NCI-H2107 (cell line): ENCODE data around the gene CDC73.
"Not testable (repeated sequence)": the region's sequence is repeated elsewhere in the genome, so short reads cannot be mapped to it uniquely, and the experiment has no call there.

Source experiments
- DNase-seq: peaks from one replicate; lab custom pipeline; 2025; lab: John Stamatoyannopoulos, UW

CDC73 gene

DNA sequence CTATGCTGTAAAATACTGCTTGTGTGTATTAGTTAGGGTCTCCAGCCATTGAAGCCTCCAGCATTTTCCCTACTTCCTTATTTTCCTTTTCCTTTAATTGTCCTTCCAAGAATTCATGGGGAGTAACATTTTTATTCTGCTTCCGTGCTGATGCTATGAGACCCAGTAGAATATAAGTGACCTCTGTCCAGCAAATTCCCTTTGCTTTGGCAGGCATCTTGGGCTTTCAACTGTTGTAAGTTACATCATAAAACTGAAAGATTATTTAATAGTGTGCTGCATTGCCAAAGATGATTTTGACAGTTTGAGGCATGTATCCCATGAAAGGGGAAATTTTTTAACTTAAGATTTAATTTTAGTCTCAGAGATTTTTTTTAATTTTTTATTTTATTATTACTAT, 112.7 kb downstream of the CDC73 start:
- no peak for DNase-seq

DNA sequence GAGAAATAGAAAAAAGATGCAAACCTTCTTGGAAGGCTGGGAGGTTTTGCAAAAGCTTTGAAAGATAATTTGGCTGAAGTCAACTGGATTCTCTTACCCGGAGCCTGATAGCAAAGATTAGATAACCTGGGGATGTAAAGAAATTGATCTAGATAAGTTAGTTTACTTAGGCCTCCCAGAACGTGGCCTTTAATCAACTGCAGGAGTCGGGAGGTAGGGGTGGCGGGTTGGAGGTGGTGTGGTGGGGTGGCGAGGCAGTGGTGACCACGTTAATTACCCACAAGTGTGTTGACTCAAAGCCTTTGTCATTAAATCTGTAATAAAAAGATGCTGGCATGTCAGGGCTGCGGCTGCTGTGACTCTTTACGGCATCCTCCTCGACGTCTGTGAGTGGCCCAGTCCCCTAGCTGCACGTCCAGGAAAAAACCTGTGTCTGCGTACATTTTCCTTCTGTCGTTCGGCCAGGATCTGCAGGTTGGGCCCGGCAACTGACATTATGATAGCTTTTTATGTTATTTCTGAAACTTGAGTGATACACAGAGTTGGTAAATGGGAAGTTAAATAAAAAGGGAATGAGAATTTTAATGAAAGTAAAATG, 115.6 kb downstream of the CDC73 start:
- no peak for DNase-seq

DNA sequence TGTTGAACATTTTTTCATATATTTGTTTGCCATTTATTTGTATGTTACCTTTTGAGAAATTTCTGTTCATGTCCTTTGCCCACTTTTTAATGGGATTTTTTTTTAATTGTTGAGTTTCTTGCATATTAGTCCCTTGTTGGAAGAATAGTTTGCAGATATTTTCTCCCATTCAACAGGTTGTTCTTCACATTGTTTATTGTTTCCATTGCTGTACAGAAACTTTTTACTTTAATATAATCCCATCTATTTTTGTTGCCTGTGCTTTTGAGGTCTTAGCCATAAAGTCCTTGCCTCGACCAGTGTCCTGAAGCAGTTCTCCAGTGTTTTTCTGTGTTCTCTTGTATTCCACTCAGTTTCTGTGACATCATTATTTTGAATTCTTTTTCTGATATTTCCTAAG, 118.8 kb downstream of the CDC73 start:
- no peak for DNase-seq

DNA sequence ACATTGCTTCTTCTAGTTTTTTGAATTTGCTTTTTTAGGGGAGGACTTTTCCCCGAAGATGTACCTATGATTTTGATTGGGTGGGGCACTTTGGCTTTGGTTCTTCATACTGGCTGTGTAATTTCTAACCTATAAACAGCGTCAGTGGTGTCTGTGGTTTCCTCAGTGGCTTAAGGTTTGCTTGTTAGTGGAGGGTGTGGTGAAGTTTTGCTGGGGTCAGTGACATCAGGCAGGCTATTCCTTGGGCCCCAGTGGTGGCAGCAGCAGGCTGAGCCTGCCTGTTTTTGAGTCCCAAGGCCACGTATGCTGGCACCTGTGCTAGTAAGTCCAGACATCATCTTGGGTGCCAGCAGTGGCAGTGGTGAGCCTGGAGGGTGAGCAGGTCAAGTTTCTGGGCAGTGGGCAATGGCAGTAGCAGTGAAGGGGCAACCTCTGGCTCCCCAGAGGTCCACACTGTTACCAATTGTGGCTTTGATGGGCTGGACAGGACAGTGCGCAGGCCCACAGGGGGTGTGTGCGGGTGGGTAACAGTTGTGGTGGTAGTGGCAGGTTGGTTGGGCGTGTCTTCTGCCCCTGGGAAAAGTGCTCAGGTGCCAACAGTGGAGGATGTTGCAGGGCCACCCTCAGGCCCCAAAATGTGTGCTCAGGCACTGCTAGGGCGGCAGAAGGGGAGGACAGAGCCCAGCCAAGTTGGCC, 119.4 kb downstream of the CDC73 start:
- DNase-seq: no peak

DNA sequence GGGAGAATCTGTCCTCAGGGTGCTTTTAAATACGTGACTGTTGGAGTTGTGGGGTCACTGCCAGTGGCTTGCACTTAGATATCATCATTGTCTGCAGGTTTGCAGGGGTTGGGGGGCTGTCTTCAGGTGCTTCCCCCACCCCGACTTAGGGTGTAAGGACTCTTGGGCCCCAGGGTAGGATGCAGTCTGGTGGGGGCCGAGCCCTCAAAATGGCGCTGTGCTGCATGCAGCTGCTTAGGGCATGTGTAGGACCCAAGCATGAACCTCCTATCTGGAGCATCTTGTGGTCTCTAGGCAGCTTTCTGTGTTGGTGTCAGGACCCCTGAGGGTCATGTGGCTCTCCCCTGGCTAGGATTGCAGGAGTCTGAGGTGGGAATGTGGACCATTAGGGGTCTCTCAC, 120.2 kb downstream of the CDC73 start:
- no peak for DNase-seq

DNA sequence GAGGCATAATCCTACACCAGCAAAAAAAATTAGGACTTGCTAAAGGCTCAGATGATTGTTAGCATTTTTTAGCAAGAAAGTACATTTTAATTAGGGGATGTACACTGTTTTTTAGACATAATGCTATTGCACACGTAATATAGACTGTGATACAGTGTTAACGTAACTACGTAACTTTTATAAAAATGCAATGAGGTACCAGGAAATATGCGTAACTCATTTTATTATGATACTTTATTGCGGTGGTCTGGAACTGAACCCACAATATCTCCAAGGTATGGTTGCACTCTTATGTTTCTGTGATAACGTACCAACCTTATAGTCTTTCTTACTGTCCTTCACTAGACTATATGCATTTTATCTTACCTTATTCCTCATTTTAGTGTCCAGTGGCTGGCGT, 127.4 kb downstream of the CDC73 start:
- no peak for DNase-seq

DNA sequence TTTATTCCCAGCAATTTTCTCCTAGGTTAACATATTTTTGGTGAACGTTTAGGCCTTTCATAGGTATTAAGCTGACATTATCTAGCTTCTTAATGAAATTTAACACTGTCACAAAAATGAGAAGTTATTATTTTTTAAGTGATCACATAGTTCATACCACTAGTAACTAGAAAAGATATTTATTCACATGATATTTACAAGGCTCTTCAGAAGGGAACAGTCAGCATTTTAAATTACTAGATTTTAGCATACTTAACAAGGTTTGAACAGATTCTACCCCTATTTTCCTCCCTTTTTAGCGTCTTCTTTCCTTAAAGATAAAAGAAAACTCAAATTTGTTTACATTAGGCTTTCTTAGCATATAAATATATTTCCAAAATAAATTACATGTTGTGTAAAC, 130.1 kb downstream of the CDC73 start:
- DNase-seq: no peak

DNA sequence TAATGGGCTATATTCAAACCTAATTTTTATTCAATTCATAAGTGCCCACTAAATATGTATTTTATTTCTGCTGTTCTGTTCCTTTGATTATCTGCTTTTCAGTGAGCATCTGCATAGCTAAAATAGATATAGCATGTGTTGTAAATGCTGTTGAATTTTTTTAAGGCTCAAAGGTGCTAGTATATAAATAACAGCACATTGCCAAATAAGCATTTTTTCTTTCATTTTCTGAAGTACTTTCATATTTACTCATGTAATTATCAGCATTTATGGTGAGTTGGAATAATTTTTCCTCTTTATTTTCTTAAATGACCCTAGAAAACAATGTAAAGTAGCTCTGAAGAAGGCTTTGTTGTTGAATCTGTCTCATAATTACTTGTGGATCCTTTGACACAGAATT, 134.2 kb downstream of the CDC73 start:
- DNase-seq: no peak

DNA sequence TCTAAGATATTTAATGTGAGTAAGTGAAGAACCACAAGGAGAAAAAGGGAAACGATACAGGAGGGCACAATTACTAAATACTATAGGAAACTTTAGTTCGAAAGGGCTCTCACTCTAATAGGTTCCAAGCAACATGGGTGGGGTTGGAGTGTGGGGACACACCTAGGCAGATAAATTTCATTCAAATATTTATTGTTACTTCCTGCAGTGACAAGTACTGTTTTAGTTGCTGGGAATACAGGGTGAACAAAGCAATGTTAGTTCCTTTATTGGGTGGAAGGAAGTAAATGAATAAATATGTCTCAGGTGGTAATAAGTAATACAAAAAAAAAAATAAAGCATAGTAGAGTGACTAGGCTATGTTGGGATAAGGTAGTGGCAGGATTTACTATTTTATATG, 137.8 kb downstream of the CDC73 start:
- no peak for DNase-seq

DNA sequence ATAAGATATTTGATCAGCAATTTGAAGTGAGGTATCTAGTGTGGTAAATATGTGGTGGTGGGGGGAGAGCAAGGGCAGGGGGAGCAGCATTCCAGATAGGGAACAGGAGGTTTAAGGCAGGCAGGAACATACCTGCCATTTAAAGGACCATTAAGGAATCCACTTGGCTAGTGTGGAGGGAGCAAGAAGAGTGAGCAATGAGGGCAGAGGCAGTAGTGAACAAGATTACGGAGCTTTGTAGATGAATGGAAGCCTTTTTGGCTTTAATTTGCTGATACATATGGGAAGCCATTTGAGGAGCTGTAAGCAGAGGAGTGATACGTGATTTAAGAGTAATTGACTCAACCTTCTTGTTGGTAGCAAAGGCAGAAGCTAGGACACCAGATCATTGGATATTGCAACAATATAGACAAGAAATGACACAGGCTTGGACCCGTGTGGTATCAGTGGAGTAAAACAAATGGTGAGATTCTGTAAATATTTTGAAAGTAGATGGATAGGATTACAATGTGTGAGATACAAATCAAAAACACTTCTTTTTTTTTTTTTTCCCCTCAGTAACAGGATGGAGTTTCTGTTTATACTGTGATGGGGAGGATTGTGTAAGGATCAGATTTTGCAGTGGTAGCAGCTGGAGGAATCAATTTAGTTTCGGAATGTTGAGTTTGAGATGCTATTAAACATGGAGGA, 138.4 kb downstream of the CDC73 start:
- no peak for DNase-seq

DNA sequence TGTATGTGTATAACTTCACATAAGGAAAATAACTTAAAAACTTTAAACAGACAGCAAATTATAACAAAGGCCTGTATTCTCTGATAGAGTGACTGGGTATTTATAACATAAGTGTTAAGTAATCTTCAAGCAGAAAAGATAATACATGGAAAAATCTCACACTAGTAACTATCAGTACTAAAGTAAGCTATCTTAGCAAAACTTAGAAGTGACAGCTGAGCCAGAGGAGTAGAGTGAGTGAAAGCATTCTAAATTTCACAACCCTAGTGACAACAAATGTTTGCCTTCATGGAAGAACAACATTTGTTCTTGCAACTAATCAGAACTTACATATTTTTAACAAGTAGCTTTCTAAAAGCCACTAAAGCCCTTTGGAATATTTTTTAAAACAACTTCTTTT, 139.1 kb downstream of the CDC73 start:
- DNase-seq: no peak

DNA sequence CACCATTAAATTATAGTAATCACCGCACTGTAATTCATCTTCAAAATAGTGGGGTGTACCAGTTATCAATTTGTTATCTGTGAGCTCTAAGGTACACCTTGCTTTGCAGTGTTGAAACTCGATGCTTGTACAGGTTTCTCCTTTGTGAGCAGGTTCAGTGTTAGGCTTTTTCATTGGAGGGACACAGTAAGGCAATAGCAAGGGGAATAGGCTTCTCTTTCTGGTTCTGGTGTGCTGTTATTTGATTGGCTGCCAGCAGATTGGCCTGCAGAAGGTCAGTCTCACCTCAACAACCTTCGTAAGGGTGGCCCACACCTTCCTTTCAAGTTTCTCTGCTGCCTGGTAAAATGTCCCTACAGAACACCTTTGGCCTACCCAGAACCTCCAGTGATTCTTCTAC, 140.8 kb downstream of the CDC73 start:
- DNase-seq: no peak

DNA sequence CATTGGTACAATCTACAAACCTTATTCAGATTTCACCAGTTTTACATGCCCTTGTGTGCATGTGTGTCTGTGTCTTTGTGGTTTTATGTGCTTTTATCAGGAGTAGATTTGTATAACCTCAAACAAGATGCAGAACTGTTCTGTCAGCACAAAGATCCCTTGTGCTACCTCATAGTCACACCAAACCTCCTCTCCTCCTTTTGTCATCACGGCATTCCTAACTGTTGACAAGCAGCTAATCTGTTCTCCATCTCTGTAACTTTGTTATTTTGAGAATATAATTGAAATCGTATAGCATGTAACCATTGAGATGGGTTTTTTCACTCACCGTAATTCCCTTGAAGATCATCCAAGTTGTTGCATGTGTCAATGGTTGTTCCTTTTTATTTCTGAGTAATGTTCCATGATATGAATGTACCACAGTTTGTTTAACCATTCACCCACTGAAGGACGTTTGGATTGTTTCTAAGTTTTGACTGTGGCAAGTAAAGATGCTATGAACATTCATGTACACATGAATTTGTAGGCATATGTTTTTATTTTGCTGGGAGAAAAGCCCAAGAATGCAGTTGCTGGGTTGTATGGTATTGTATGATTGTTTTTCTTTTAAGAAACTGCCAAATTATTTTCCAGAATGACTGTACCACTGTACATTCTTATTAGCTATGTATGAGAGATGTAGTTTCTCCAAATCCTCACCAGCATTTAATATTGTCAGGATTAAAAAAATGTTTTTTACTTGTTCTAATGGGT, 142.7 kb downstream of the CDC73 start:
- DNase-seq: no peak

DNA sequence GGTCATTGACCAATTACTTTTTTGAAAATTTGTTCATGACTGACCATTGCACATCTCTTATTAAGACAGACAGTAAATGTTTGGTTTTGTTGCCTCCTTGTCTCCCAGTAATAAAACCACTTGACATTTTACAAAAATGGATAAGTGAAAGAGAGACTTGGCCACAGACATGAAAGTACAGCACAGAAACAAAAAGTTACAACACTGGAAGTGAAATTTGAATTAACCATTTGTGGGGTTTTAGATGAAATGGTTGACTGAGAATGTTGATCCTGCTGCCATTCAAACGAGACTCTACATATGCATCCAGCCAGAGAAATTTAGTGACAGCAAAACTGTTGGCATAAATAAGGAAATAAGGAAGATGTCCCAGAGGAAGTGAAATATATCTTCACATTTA, 143.9 kb downstream of the CDC73 start:
- DNase-seq: no peak

DNA sequence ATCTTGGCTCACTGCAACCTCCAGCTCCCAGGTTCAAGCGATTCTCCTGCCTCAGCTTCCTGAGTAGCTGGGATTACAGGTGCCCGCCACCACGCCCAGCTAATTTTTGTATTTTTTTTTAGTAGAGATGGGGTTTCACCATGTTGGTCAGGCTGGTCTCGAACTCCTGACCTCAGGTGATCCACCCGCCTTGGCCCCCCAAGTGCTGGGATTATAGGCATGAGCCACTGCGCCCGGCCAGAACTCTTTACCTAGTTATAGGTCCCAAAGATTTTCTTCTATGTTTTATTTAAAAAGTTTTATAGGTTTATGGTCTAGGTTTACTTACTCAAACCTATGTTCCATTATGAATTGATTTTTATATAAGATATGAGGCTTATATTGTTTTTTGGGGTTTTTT, 145.0 kb downstream of the CDC73 start:
- DNase-seq: not testable (repeated sequence)

DNA sequence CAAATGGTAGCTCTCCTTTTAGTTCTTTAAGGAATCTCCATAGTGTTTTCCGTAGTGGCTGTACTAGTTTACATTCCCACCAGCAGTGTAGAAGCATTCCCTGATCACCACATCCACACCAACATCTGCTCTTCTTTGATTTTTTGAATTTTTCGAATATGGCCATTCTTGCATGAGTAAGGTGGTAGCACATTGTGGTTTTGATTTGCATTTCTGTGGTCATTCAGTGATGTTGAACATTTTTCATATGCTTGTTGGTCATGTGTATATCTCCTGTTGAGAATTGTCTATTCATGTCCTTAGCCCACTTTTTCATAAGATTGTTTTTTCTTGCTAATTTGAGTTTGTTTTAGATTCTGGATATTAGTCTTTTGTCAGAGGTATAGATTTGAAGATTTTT, 149.2 kb downstream of the CDC73 start:
- no peak for DNase-seq

DNA sequence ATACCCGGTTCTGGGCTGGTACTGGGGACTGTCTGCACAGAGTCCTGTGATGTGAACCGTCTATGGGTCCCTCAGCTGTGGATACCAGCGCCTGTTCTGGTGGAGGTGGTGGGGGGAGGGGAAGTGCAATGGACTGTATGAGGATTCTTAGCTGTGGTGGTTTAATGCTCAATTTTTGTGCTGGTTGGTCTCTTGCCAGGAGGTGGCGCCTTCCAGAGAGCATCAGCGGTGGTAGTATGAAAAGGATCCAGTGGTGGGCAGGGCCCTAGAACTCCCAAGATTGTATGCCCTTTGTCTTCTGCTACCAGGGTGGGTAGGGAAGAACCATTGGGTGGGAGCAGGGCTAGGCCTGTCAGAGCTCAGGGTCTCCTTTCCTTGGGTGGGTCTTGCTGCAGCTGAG, 153.9 kb downstream of the CDC73 start:
- DNase-seq: no peak

DNA sequence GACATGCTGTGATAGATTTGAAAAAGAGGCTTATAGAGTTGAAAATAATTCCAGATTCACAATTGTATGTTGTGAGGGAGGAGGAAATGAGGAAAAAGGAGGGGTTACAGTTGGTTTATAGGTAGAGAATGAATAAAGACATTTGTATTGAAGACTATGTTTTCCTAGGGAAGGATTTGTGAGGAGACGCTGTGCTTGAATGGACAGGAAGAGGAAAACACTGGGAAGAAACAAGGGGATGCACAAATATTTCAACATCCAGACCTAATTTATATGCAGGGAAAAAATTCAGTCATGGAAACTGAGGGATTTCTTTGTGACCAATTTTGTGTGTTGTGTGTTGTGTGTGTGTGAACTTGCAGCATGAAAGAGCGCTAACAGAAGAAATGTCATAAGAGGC, 157.1 kb downstream of the CDC73 start:
- no peak for DNase-seq

DNA sequence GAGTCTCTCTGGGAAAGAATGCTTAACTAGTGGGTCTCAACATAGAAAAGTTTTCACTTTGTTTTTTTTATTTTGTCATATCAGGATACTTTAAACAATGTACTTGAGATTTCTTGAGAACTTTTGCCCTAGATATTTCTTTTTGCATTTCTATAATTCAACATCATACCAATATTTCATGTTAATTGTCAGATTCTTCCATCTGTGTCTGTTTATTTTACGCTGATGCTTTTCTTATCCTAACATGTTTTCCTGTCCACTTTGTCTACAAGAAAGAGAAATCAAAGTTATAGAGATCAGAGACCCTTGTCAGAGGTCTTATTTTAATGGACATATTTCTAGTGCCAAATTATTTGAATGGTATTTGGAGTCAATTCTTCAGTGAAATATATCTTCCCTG, 160.1 kb downstream of the CDC73 start:
- DNase-seq: no peak

DNA sequence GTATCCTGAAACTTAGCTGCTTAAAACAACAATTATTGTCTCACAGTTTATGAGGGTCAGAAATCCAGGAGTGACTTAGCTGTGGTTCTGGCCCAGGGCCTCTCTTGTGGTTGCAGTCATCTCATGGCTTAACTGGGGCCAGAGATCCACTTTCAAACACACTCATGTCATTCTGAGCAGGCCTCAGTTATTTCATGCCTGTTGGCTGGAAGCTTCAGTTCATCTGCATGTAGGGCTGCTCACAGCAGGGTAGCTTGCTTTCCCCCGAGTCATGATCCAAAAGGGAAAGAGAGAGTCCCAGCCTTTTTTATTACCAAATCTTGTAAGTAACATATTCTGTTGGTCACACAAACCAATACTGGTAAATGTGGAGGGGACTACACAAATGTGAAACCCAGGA, 161.2 kb downstream of the CDC73 start:
- no peak for DNase-seq

DNA sequence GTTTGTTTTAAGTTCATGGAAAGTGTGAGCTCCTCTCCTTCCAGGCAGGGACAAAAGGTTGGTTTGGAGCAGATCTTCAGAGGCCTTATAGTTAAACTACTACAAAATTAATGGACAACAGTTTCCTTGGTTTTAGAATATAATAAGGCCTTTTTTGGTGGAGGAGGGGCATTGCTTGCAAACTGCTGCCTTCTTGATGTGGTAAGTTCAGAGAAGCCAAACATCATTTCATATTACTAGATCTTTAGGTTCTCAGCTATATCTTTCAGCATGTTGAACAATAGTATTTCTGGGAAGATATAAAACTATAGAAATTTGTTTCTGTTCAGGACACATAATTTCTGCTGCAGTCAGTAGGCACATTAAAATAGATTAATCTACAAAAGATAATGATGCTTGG, 162.4 kb downstream of the CDC73 start:
- no peak for DNase-seq

DNA sequence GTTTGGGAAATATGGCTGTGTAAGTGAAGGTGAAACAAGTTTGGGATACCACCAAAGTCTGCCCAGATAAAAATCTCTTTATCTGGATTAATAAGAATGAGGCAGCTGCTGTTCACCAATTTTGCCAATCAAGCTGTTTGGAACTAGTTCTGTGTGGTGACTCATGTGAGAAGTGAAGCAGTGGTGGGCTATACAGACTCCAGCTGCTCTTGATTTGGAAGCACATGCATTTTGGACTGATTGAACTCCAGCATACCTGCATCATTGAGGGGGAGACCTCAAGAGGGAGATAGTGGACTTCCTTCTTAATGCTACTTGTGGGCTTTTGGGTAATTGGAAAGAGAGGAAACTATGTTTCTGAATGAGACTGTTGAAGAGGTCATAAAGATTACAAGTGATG, 163.8 kb downstream of the CDC73 start:
- DNase-seq: no peak

DNA sequence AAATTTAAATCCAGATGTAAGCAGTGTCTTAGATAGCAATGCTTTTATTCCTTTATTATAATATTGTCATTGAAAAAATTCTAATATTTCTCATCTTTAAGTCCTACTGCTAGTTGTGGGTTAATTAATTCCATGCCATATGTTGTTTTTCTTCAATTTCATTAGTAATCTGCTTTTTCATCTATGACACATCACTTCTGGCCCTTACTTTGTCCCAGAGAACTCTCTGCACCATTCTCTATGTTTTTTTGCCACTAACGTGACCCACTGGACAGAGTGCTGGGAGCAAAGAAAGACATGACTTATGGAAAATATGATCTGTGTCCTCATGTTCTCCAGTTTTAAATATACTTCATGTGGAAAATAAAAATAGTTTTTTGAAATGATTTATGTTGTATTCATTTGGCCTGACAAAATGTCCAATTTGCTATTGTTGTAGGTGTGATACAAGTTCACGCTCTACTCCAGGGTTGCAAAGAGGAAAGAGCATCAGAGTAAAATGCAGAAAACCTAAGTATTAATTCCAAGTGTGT, 166.8 kb downstream of the CDC73 start:
- DNase-seq: not testable (repeated sequence)
